Stimulated activated CD4-positive, alpha-beta T cell treated with anti-CD3 and anti-CD28 coated beads, Interleukin-15, amount 100 ng/mL, for 24 hours (primary cell): ENCODE measurements around the gene TEAD1.

ENCODE experiments used
- DNase-seq: peaks from one replicate; pipeline ENCODE4 v3.0.0-alpha.2; 2020

Gene TEAD1

GRCh38 chr11:12673924-12674570, at the start of gene TEAD1:
TEAD1 (plus strand) TSS chr11:12674421.
- DNase-seq = peak; percentile 93

GRCh38 chr11:12624595-12624994, 49.6 kb upstream of the TEAD1 start:
- no peak for DNase-seq

GRCh38 chr11:12625438-12626071, 48.7 kb upstream of the TEAD1 start:
- DNase-seq = no peak

GRCh38 chr11:12626616-12627015, 47.6 kb upstream of the TEAD1 start:
- no peak for DNase-seq

- DNase-seq = no peak
Observed at GRCh38 chr11:12628314-12628713, 45.9 kb upstream of the TEAD1 start.

- DNase-seq = no peak
Observed at GRCh38 chr11:12629601-12630313, 44.5 kb upstream of the TEAD1 start.

- DNase-seq = no peak
Observed at GRCh38 chr11:12631651-12632050, 42.6 kb upstream of the TEAD1 start.

GRCh38 chr11:12634329-12634728, 39.9 kb upstream of the TEAD1 start:
- DNase-seq = no peak

- no peak for DNase-seq
Observed at GRCh38 chr11:12636871-12637410, 37.3 kb upstream of the TEAD1 start.

GRCh38 chr11:12639388-12639787, 34.8 kb upstream of the TEAD1 start:
- no peak for DNase-seq

- DNase-seq = no peak
Observed at GRCh38 chr11:12640355-12640754, 33.9 kb upstream of the TEAD1 start.

GRCh38 chr11:12640926-12641849, 33.0 kb upstream of the TEAD1 start:
- no peak for DNase-seq

GRCh38 chr11:12642040-12642439, 32.2 kb upstream of the TEAD1 start:
- no peak for DNase-seq

- no peak for DNase-seq
Observed at GRCh38 chr11:12642806-12643428, 31.3 kb upstream of the TEAD1 start.

GRCh38 chr11:12646478-12646877, 27.7 kb upstream of the TEAD1 start:
- no peak for DNase-seq

GRCh38 chr11:12653729-12654128, 20.5 kb upstream of the TEAD1 start:
- DNase-seq = no peak

- DNase-seq = no peak
Observed at GRCh38 chr11:12655842-12656241, 18.4 kb upstream of the TEAD1 start.

GRCh38 chr11:12657336-12657735, 16.9 kb upstream of the TEAD1 start:
- no peak for DNase-seq

- no peak for DNase-seq
Observed at GRCh38 chr11:12657981-12658380, 16.2 kb upstream of the TEAD1 start.

- no peak for DNase-seq
Observed at GRCh38 chr11:12662101-12662689, 12.0 kb upstream of the TEAD1 start.

- no peak for DNase-seq
Observed at GRCh38 chr11:12664385-12664784, 9.8 kb upstream of the TEAD1 start.

GRCh38 chr11:12666915-12667314, 7.3 kb upstream of the TEAD1 start:
- no peak for DNase-seq
